Hindlimb muscle (tissue), 1 donor: ENCODE results near the gene HLA-DQA2. TPM values are rescaled to one million over a fixed set of nuclear protein-coding genes. Genes with fewer than 3 reads are reported as not detected.
"Not testable (repeated sequence)": the region's sequence is repeated elsewhere in the genome, so short reads cannot be mapped to it uniquely, and the experiment has no call there.

ENCODE experiments used
- DNase-seq: peaks from one replicate; pipeline ENCODE4 v3.0.0-alpha.2; 2013
- polyA plus RNA-seq: library from polyadenylated mRNA; unstranded; fragments of 120-200 nt; gene quantifications from one replicate; pipeline ENCODE4 v1.2.1, GENCODE V29; 2013; ENCODE audit not compliant: insufficient read length

HLA-DQA2 gene
- polyA plus RNA-seq, 1 donor = 1.3 TPM

- not testable (repeated sequence) for DNase-seq
These were observed 41.7 kb downstream of the HLA-DQA2 start for GRCh38 chr6:32782923-32783322.

- DNase-seq = peak; percentile 52
These were observed 44.8 kb downstream of the HLA-DQA2 start for GRCh38 chr6:32785781-32786533.

- DNase-seq = no peak
These were observed 49.1 kb downstream of the HLA-DQA2 start for GRCh38 chr6:32790306-32790705.

- no peak for DNase-seq
These were observed 51.8 kb downstream of the HLA-DQA2 start for GRCh38 chr6:32792901-32793435.

- no peak for DNase-seq
These were observed 53.3 kb downstream of the HLA-DQA2 start for GRCh38 chr6:32794510-32794909.

Other genes with a start within 250 kb of the HLA-DQA2 start
- gene HLA-DRB5, start 211.1 kb upstream of the HLA-DQA2 start, polyA plus RNA-seq = 9.5 TPM
- 20.5 TPM for gene HLA-DRB1, start 151.5 kb upstream of the HLA-DQA2 start, polyA plus RNA-seq
- gene HLA-DQA1, start 104.0 kb upstream of the HLA-DQA2 start, polyA plus RNA-seq = 9.5 TPM
- 9.4 TPM for gene HLA-DQB1, start 74.7 kb upstream of the HLA-DQA2 start, polyA plus RNA-seq
- gene HLA-DQB2, start 22.1 kb downstream of the HLA-DQA2 start, polyA plus RNA-seq = 0.70 TPM
- gene HLA-DOB, start 75.6 kb downstream of the HLA-DQA2 start, polyA plus RNA-seq = not detected
- gene TAP2, start 97.3 kb downstream of the HLA-DQA2 start, polyA plus RNA-seq = 8.1 TPM
- 13.9 TPM for gene PSMB8, start 102.7 kb downstream of the HLA-DQA2 start, polyA plus RNA-seq
- gene TAP1, start 112.3 kb downstream of the HLA-DQA2 start, polyA plus RNA-seq = 8.6 TPM
- 4.2 TPM for gene PSMB9, start 112.8 kb downstream of the HLA-DQA2 start, polyA plus RNA-seq
- 11.5 TPM for gene HLA-DMB, start 199.6 kb downstream of the HLA-DQA2 start, polyA plus RNA-seq
- gene HLA-DMA, start 211.7 kb downstream of the HLA-DQA2 start, polyA plus RNA-seq = 9.5 TPM
- 160 TPM for gene BRD2, start 227.2 kb downstream of the HLA-DQA2 start, polyA plus RNA-seq